Measurements from ENCODE around the gene FAM13A.
"Not testable (repeated sequence)": the region's sequence is repeated elsewhere in the genome, so short reads cannot be mapped to it uniquely, and the experiment has no call there.

FAM13A gene

DNA sequence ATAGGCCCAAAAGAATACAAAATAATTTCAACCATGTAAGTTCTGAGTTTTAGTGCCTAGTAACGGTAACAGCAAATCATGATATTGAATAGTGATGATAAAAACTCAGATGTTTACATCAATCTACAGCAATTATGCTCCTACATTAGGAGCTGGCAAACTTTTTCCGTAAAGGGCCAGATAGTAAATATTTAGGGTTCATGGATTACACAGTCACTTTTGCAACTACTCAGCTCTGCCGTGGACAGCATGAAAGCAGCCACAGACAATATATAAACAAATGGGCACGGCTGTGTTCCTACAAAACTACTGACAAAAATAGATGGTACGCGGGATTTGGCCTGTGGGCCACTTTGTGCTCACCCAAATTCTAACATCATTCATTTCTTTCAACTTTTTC, 191.5 kb downstream of the FAM13A start:
- Mint-ChIP-seq H3K36me3 (no peaks in the 10 kb centered on the region), H3K4me1 (no peaks in the 10 kb centered on the region), H3K27me3 (peaks cover 6% of the 10 kb centered on the region), H3K4me3 (no peak overlapping the region), H3K27ac (no peak overlapping the region), H3K9me3 (no peaks in the 10 kb centered on the region)
- CTCF ChIA-PET: no interaction called here
- DNase-seq: no peak

DNA sequence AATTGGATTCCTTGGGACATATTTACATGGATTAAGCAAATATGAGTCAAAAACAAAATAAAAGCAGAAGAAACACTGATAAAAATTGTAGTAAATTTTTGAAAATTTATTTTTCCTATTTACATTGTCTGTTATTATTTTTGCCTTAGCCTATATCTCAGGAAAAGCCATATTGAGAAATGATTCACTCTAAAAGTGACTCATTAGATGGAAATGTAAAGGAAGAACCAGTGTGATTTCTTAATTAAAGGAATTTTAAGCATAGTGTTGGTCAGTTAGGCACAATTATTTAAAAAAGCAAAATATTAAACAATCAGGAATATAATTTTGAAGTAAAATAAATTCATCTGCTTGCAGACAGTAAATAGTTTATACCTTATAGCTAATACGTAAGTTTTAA, 191.9 kb downstream of the FAM13A start:
- Mint-ChIP-seq H3K4me1 (no peaks in the 10 kb centered on the region), H3K9me3 (no peaks in the 10 kb centered on the region), H3K36me3 (no peaks in the 10 kb centered on the region), H3K27ac (no peak overlapping the region), H3K27me3 (peaks cover 2% of the 10 kb centered on the region), H3K4me3 (no peak overlapping the region)
- no peak for DNase-seq
- CTCF ChIA-PET: no interaction called here

DNA sequence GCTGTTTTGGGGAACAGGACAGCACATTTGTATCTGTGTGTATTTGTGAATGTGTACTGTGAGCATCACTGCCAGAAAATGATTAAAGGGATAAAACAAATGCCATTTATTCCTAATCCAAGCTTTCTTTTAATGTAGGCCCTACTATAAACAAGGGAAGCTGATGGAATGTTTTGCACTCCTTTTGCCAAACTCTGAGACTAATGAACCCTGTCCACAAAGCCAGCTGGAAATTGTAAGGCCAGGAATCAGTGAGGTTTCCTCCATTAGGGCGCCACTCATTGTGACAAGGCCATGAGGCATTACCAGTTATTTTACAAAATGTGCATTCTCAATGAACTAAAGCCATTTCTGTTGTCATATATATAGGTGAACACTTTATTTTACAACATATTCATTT, 196.4 kb downstream of the FAM13A start:
- H3K4me1 Mint-ChIP-seq: no peaks in the 10 kb centered on the region
- peaks cover 12% of the 10 kb centered on the region for H3K27me3 Mint-ChIP-seq
- no peaks in the 10 kb centered on the region for H3K9me3 Mint-ChIP-seq
- CTCF ChIA-PET: no interaction called here
- no peak overlapping the region for H3K4me3 Mint-ChIP-seq
- H3K36me3 Mint-ChIP-seq: no peaks in the 10 kb centered on the region
- H3K27ac Mint-ChIP-seq: no peak overlapping the region
- DNase-seq: no peak

DNA sequence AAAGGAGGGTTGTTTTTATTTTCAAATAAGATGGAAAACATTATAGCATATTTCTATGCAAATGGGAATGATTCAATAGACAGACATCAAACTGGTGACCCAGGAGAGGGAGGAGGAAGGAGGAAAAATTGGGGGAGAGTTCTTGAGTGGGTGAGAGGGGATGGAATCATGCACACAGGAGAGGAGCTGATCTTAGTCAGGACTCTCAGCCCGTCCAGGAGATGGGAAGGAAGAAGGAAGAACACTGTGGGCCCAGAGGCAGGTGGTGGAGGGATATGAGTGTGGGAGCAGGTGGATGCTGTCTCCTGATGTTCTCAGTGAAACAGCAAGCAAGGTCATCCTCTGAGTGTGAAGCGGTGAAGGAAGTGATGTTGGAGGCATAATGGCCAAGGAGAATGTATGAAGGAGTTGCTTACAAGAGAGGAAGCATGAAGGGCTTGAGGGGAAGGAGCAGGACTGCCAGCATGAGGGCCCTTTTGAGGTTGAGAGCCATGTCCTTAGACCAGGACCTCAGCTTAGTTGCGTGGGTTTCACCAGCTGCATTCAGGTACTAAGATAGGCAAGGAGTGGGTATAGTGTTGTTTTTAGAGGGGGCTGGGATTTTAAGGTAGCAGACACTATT, 197.7 kb downstream of the FAM13A start:
- CTCF ChIA-PET: no interaction called here
- Mint-ChIP-seq H3K27ac (no peak overlapping the region), H3K4me1 (no peaks in the 10 kb centered on the region), H3K4me3 (no peak overlapping the region), H3K9me3 (no peaks in the 10 kb centered on the region), H3K36me3 (no peaks in the 10 kb centered on the region), H3K27me3 (peaks cover 12% of the 10 kb centered on the region)
- no peak for DNase-seq

DNA sequence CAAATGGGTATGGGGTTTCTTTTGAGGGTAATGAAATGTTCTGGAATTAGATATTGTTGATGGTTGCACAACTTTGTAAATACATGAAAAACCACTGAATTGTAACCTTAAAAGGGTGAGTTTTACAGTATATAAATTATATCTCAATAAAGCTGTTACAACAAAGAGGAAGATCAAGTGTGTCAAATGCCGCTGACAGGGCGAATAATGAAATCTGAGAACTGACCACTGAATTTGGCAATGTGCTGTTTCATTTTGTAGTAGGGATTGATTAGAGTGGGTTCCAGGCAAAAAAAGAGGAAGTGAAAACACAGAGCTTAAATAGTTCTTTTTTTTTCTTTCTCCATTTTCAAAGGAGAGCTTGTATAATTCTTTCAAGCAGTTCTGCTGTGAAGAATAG, 198.2 kb downstream of the FAM13A start:
- H3K36me3 Mint-ChIP-seq: no peaks in the 10 kb centered on the region
- DNase-seq: no peak
- H3K27ac Mint-ChIP-seq: no peak overlapping the region
- H3K27me3 Mint-ChIP-seq: peaks cover 14% of the 10 kb centered on the region
- H3K4me1 Mint-ChIP-seq: no peaks in the 10 kb centered on the region
- H3K4me3 Mint-ChIP-seq: no peak overlapping the region
- CTCF ChIA-PET: no interaction called here
- no peaks in the 10 kb centered on the region for H3K9me3 Mint-ChIP-seq

DNA sequence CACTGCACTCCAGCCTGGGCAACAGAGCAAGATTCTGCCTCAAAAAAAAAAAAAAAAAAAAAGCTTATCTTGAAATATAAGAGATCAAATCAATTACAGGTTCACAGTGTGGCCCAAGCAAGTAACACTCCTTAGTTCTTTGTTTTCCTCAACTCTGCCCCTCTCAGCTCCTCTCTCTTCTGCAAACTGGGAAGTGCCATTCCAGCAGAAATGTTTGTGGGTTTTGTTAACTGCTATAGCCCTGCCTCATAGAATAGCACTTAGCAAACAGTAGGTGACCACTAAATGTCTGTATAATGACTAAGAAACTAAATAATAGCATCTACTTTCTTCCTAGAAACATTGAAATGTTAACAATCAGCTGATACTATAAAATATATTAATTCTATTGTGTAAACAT, 199.4 kb downstream of the FAM13A start:
- CTCF ChIA-PET: no interaction called here
- no peaks in the 10 kb centered on the region for H3K4me1 Mint-ChIP-seq
- peaks cover 16% of the 10 kb centered on the region for H3K27me3 Mint-ChIP-seq
- DNase-seq: no peak
- no peak overlapping the region for H3K27ac Mint-ChIP-seq
- no peaks in the 10 kb centered on the region for H3K36me3 Mint-ChIP-seq
- H3K4me3 Mint-ChIP-seq: no peak overlapping the region
- H3K9me3 Mint-ChIP-seq: no peaks in the 10 kb centered on the region

DNA sequence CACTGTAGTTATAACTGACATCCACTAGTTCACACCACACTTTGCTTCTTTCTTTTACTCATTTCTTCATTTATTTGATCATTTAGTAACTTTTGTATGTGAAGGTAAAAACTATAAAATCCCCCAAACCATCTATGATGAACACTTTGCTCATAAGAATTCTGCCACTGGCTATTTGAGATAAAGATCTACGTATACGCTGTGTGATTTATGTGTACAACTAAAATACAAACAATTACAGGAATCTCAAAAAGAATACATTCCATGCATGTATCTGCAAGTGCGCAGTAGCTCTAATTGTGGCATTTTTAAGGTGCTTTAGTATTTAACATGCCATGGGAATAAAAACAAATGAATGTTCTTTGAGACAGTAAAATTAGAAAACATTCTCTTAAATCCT, 202.5 kb downstream of the FAM13A start:
- CTCF ChIA-PET: no interaction called here

DNA sequence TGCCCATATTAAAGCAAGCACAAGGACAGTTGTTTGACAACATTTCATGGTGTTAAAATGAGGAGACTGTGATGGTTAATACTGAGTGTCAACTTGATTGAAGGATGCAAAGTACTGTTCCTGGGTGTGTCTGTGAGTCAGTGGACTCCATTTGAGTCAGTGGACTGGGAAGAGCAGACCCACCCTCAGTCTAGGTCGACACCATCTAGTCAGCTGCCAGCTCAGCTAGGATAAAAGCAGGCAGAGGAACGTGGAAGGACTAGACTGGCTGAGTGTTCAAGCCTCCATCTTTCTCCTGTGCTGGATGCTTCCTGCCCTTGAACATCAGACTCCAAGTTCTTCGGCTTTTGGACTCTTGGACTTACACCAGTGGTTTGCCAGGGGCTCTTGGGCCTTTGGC, 203.4 kb downstream of the FAM13A start:
- H3K9me3 Mint-ChIP-seq, H3K27ac Mint-ChIP-seq, CTCF ChIA-PET, H3K4me3 Mint-ChIP-seq, H3K4me1 Mint-ChIP-seq, DNase-seq, H3K36me3 Mint-ChIP-seq: not testable (repeated sequence)
- peaks cover 10% of the 10 kb centered on the region for H3K27me3 Mint-ChIP-seq

More for the DNA sequence above, 202.5 kb downstream of the FAM13A start:
- Mint-ChIP-seq H3K27me3 (peaks cover 15% of the 10 kb centered on the region), H3K4me3 (no peak overlapping the region), H3K27ac (no peak overlapping the region), H3K36me3 (no peaks in the 10 kb centered on the region), H3K9me3 (no peaks in the 10 kb centered on the region), H3K4me1 (no peaks in the 10 kb centered on the region)
- DNase-seq: no peak

DNA sequence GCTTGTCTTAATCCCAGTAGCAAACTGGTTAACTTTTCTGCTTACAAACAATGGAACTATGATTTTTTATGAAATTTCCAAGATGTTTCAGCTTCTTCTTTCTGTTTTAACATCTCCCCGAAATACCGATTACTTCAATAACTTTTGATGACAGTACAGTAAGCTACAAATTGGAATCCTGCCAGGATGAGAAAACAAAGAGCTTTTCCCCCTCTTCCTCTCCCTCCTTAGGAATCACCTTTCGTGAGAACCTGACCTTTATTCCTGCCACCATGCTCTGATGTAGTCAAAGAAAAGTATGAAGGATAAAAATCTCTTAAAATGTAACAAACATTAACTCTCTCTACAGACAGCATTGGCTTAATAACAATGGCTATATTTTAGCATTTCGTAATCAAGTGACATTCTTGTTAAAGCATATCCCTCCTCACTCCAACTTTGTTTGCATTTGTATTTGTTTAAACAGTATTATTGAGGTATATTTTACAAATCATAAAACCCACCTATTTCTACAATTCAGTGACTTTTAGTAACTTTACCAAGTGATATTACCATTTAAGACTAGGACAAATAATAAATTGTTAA, 210.7 kb downstream of the FAM13A start:
- Mint-ChIP-seq H3K4me3 (no peak overlapping the region), H3K27me3 (peaks cover 4% of the 10 kb centered on the region), H3K27ac (no peak overlapping the region), H3K36me3 (no peaks in the 10 kb centered on the region), H3K9me3 (no peaks in the 10 kb centered on the region), H3K4me1 (no peaks in the 10 kb centered on the region)
- DNase-seq: no peak
- CTCF ChIA-PET: interaction anchor here (0.6 kb wide), 1 partner anchor 294 kb away, joined by 3 read pairs; no protein-coding TSS in a partner anchor

DNA sequence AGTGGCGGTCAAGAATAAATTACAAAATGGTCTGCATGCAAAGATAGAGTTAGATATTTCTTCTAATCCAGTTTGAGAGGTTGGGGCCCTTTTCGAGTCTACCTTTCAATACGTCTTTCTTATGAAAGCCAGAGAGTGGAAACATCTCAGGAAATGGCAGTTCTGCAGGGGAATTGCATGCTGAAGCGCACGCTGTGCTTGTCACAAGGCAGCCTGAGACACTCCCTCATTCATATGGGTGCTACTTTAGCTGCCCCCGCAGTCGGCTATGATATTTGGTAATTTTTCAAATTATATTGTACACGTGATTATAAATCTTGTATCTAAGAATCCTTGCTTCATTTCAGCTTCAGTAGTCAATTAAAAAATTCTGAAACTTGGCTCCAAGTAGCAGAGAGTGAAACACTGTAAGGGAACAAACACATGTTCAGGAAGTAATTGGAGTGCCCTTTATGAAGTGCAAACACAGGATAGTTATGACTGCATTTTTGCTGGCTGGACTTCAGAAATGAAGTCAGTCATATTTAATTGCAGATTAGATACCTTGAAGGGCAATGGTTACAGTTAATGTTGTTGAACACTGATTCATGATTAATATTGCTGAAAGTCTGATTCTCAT, 213.8 kb downstream of the FAM13A start:
- Mint-ChIP-seq H3K4me1 (no peaks in the 10 kb centered on the region), H3K36me3 (no peaks in the 10 kb centered on the region), H3K27me3 (peaks cover 4% of the 10 kb centered on the region), H3K4me3 (no peak overlapping the region), H3K9me3 (no peaks in the 10 kb centered on the region), H3K27ac (no peak overlapping the region)
- no peak for DNase-seq
- CTCF ChIA-PET: no interaction called here

DNA sequence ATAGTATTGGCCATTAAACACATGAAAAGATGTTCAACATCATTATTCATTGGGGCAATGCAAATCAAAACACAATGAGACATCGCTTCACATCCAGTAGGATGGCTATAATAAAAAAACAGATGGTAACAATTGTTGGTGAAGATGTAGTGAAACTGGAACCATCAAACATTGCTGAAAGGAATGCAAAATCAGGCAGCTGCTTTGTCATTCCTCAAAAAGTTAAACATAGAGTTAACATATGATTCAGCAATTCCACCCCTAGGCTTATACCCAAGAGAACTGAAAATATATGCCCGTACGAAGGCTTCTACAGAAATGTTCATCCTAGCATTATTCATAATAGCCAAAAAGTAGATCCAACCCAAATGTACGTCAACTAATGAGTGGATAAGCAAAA, 215.3 kb downstream of the FAM13A start:
- Mint-ChIP-seq H3K9me3 (no peaks in the 10 kb centered on the region), H3K36me3 (no peaks in the 10 kb centered on the region), H3K4me3 (no peak overlapping the region), H3K27ac (no peak overlapping the region), H3K27me3 (peaks cover 4% of the 10 kb centered on the region), H3K4me1 (no peaks in the 10 kb centered on the region)
- DNase-seq: no peak
- CTCF ChIA-PET: no interaction called here

DNA sequence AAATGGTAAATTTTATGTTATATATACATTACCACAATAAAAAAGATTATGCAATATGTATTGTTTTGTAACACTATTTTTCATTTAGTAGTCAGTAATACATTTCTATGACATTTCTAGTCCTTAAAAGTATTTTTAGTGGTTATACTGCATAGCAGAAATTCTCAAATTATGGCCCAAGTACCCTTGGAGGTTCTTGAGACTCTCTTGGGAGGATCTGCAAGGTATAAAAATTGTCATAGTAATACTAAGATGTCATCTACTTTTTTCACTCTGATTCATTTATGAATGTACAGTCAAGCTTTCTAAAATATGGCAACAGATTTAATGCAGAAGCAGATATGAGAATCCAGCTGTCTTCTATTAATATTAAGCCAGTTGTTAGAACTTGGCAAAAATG, 220.8 kb downstream of the FAM13A start:
- Mint-ChIP-seq H3K27me3 (no peaks in the 10 kb centered on the region), H3K4me1 (no peaks in the 10 kb centered on the region), H3K36me3 (peaks cover 2% of the 10 kb centered on the region), H3K4me3 (no peak overlapping the region), H3K27ac (no peak overlapping the region), H3K9me3 (no peaks in the 10 kb centered on the region)
- CTCF ChIA-PET: no interaction called here
- no peak for DNase-seq

DNA sequence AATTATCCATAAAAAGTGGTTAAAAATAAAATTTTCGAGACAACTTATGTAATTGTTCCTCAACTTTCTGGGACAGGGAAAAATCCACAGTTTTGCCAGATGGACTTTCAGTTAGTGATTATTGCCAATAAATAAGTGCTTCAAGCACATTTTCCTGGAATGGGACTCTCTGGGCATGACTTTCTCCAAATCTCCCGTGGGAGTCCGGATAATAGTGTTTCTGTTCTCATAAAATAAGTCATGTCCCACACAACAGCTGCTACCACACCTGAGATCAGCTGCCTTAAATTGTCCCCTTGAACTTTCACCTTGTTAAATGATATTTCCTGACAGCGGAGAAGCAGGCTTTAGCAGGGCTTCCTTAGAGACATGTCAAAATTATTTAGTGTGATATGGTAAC, 226.0 kb downstream of the FAM13A start:
- Mint-ChIP-seq H3K36me3 (peaks cover 4% of the 10 kb centered on the region), H3K4me3 (no peak overlapping the region), H3K27ac (no peak overlapping the region), H3K4me1 (peaks cover 7% of the 10 kb centered on the region), H3K27me3 (no peaks in the 10 kb centered on the region), H3K9me3 (no peaks in the 10 kb centered on the region)
- CTCF ChIA-PET: interaction anchor here (1.4 kb wide), 1 partner anchor 12 kb away, joined by 3 read pairs; no protein-coding TSS in a partner anchor
- DNase-seq: no peak

DNA sequence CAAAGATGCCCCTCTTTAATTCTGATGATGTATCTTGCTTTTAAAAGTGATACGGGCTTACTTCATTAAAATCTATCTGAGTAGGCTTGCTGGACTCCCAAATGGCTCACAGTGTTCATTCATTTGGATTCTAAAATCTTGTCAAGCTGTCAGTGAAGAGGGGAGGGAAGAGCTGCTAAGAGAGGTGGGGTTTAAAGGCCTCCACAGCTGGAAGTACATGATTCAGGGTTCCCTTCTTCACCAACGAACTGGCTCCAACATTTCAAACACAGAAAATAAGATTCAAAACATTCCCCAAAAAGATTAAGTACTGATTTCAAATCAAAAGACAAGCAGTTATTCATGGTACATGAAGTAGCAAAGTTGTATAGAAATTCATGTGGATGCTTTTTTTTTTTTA, 226.4 kb downstream of the FAM13A start:
- H3K27ac Mint-ChIP-seq: no peak overlapping the region
- H3K27me3 Mint-ChIP-seq: no peaks in the 10 kb centered on the region
- peaks cover 7% of the 10 kb centered on the region for H3K4me1 Mint-ChIP-seq
- DNase-seq: no peak
- peaks cover 4% of the 10 kb centered on the region for H3K36me3 Mint-ChIP-seq
- CTCF ChIA-PET: interaction anchor here (1.4 kb wide), 1 partner anchor 12 kb away, joined by 3 read pairs; no protein-coding TSS in a partner anchor
- H3K9me3 Mint-ChIP-seq: no peaks in the 10 kb centered on the region
- H3K4me3 Mint-ChIP-seq: no peak overlapping the region

DNA sequence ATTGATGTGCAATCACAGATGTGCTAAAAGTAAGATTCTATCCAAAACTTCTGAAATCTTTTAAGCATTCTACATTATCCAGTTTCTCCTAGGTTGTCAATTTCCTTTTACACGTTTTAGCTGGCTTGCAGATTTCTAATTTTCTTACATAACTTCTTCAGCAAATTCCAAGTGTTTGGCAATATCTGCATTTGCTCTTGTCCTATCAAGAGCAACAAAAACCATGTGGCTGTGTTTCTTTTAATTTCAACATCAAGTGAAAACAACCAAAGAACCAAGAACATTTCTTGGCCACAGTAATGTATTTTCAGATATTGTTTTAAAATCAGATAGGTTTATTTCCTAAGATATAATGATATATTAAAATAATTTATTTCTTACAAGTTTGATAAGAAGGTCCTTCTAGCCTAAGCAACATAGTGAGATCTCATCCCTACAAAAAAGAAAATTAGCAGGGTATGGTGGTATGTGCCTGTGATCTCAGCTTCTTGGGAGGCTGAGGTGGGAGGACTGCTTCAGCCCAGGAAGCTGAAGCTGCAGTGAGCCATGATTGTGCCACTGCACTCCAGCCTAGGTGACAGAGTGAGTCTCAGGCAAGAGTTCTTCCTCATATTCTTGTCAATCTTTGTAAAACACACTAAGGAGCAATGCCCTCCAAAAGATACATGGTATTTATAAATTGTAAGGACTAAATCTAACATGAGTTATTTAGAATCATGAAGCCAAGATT, 228.0 kb downstream of the FAM13A start:
- CTCF ChIA-PET: interaction anchor here (1.1 kb wide), 1 partner anchor 303 kb away, joined by 3 read pairs; no protein-coding TSS in a partner anchor
- DNase-seq: no peak
- Mint-ChIP-seq H3K4me3 (no peak overlapping the region), H3K27me3 (no peaks in the 10 kb centered on the region), H3K36me3 (peaks cover 2% of the 10 kb centered on the region), H3K9me3 (no peaks in the 10 kb centered on the region), H3K4me1 (peaks cover 10% of the 10 kb centered on the region), H3K27ac (no peak overlapping the region)
